SKM-1 (cell line): ENCODE results near the gene NKX1-2.

Experiments used
- DNase-seq: peaks from one replicate; lab custom pipeline; 2025; ENCODE audit not compliant: unreplicated experiment; lab: John Stamatoyannopoulos, UW

NKX1-2 gene

DNA sequence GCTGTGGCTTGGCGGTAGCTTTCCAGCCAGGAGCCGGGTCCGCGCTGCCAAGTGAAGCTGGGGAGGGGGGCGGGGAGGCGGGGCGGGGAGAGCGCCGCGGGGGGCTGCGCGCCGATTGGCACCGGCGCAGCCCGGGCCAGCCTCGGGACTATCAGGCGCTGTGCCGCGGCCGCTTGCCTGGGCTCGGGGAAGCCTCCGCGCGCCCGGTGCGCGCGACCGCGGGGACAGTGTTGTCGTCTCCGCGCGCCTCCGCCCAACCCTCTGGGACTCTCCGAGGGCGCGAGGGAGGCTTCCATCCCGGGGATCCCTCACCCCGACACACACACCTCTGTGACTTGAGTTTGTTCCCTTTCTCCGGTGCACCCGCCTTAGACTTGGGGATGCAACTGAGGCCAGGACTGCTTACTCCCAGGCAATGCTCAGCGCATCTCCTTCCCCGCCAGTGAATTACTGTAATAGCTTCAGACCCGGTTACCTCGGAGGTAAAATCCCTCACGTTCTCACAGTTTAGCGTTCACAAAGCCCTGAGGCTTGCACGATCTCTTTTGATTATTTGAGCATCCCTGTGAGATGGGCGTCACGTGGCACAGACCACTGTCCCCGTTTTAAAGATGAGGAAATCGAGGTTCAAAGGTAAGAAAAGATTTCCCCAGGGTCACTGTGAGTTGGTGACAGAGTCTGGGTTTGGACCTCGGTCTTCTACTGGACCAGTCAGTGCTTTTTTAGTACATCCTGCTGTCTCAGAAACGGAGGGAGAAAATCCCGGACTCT is at the start of gene NKX1-2:
NKX1-2 (minus strand) TSS at position 24 of the 771 bp plus-strand sequence. CDS start 92 bp downstream, outside the sequence.
- no peak for DNase-seq

DNA sequence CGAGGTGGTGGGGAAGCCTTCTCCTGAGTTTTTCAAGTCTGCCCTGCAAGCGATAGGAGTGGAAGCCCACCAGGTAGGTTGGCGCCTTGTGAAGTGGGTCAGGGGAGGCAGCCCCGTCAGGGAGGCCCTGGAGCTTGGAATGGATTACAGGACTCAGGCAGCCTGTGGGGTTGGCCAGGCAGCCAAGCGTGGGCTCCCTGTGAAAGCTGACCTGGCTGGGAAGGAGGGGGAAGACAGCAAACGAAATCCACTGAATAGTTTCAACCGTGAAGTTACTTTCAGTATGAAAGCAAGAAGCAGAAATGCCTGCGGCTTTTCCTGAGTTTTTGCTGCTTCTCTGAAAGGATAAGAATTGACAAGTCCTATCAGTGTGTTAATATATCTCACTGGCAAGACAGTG is 48.2 kb upstream of the NKX1-2 start:
- no peak for DNase-seq

GRCh38 chr10:124497196-124497881 is 47.5 kb upstream of the NKX1-2 start:
- no peak for DNase-seq

DNA sequence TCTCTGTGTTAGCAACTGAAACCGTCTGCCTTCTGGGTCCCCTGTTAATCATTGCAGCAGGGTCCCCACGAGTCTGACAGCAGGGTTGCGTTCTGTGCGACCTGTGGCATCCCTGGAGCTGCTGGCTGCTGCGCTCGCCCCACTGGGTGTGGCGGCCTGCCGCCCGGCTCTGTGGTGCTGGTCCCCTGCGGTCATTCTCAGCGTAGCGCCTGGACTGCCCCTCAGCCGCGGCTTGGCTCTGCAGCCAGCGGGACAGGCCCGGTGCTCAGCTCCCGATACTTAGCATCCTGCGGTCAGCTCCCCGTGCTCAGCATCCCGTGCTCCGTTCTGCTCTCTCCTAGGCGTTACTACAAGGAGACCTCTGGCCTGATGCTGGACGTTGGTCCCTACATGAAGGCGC is 46.8 kb upstream of the NKX1-2 start:
- no peak for DNase-seq

GRCh38 chr10:124496150-124496549 is 46.3 kb upstream of the NKX1-2 start:
- DNase-seq: no peak

- DNase-seq: no peak
Observed at GRCh38 chr10:124495725-124496124, 45.9 kb upstream of the NKX1-2 start.

GRCh38 chr10:124495162-124495561 is 45.3 kb upstream of the NKX1-2 start:
- no peak for DNase-seq

- no peak for DNase-seq
Observed at GRCh38 chr10:124494046-124494807, 44.4 kb upstream of the NKX1-2 start.

GRCh38 chr10:124493214-124493882 is 43.5 kb upstream of the NKX1-2 start:
- no peak for DNase-seq

GRCh38 chr10:124492266-124492665 is 42.4 kb upstream of the NKX1-2 start:
- no peak for DNase-seq

GRCh38 chr10:124491105-124491504 is 41.3 kb upstream of the NKX1-2 start:
- no peak for DNase-seq

GRCh38 chr10:124486635-124487034 is 36.8 kb upstream of the NKX1-2 start:
- DNase-seq: no peak

GRCh38 chr10:124484661-124485060 is 34.8 kb upstream of the NKX1-2 start:
- no peak for DNase-seq

GRCh38 chr10:124484031-124484430 is 34.2 kb upstream of the NKX1-2 start:
- DNase-seq: no peak

DNA sequence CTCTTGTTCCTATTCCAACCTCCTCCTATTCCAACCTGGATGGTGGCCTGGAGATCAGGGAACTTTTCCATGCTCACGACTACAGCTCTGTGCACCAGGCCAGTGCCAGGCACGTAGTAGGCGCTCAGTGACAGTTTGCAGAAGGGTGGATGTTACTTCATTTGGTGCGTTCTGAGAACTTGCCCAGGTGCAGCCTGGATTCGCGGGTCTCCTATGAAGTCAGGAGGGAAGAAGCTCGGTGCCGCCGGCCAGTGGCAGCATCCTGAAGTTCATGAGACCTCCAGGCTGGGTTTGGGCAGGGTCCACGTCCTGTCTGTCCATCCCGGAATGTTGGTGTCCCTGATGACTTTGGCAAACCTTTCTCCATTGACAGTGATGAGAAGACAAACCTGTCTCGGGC is 33.0 kb upstream of the NKX1-2 start:
- no peak for DNase-seq

DNA sequence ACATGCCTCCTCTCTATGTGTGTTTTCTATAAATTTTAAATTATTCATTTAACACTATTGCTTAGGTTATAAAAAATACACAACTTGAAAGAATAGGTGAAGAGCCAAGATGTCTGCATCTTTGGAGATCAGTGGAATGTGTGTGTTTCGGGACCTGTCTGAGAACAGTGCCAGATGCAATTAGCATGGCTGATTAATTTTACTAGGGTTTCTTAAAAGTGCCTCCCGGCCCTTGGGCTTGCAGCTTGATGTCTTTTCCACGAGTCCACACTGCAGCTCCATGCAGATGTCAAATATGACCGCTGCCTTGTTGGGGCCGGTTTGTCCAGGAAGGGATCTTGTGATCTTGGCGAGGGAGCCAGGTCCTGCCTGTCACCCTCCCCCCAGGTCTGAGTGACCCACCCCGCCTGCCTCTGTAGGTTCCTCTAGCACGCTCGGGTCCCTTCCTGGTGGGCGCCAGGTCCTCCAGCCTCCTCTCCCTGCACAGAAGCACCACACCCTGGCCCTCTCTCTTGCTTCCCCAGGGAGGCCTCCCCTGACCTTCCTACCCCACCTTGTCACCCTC is 32.5 kb upstream of the NKX1-2 start:
- DNase-seq: no peak

DNA sequence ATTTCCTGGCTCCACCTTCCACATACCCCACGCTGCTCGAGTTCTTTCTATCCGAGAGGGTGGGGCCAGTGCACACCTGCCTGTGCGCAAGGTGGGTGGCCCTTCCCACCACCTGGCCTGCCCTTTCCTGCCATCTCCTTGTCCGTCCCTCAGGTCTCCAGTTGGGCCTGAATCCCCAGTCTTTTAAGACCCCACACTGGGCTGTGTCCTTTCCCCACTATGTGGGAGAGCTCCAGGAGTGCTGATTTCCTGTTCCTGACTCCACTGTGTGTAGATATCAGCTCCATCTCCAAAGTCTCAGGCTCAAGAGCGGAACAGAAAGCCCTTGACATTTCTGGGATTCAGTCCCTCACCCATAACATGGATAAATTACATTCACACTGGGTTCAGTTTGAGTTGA is 31.9 kb upstream of the NKX1-2 start:
- no peak for DNase-seq

- no peak for DNase-seq
Observed at GRCh38 chr10:124480860-124481259, 31.0 kb upstream of the NKX1-2 start.

DNA sequence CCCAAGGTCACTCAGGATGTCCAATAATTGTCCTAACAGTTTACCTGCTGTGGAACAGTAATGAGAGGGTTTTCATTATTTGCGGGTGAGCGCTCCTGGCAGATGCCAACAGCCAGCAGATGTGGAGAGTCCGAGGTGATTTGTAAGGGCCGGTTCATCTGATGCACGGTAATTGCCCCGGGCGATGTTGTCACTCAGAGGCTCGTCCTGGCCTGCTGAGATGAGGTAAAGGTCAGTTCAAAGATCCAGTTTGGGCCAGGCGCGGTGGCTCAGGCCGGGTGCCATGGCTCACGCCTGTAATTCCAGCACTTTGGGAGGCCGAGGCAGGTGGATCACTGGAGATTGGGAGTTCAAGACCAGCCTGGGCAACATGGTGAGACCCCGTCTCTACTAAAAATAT is 28.7 kb upstream of the NKX1-2 start:
- DNase-seq: no peak

GRCh38 chr10:124477614-124478363 is 28.0 kb upstream of the NKX1-2 start:
- DNase-seq: no peak
